ENCODE data around the gene NUBPL.
"Not testable (repeated sequence)": the region's sequence is repeated elsewhere in the genome, so short reads cannot be mapped to it uniquely, and the experiment has no call there.

The NUBPL gene

GRCh38 chr14:31825459-31825858, 264.3 kb downstream of the NUBPL start:
- no peak for DNase-seq

- no peak for DNase-seq
Observed at GRCh38 chr14:31827325-31827724, 266.1 kb downstream of the NUBPL start.

GRCh38 chr14:31828946-31829868, 268.0 kb downstream of the NUBPL start:
- DNase-seq, result no peak

- DNase-seq, result peak; percentile 55
Observed at GRCh38 chr14:31834616-31835015, 273.4 kb downstream of the NUBPL start.

- DNase-seq, result no peak
Observed at GRCh38 chr14:31835049-31835448, 273.8 kb downstream of the NUBPL start.

- no peak for DNase-seq
Observed at GRCh38 chr14:31837031-31837430, 275.8 kb downstream of the NUBPL start.

- no peak for DNase-seq
Observed at GRCh38 chr14:31842899-31843298, 281.7 kb downstream of the NUBPL start.

- no peak for DNase-seq
Observed at GRCh38 chr14:31843361-31844091, 282.3 kb downstream of the NUBPL start.

- no peak for DNase-seq
Observed at GRCh38 chr14:31854508-31855075, 293.4 kb downstream of the NUBPL start.

GRCh38 chr14:31855262-31855661, 294.1 kb downstream of the NUBPL start:
- no peak for DNase-seq

- not testable (repeated sequence) for DNase-seq
Observed at GRCh38 chr14:31856003-31856402, 294.8 kb downstream of the NUBPL start.

- DNase-seq, result no peak
Observed at GRCh38 chr14:31858868-31859267, 297.7 kb downstream of the NUBPL start.

GRCh38 chr14:31864937-31865855, 304.0 kb downstream of the NUBPL start:
- no peak for DNase-seq

GRCh38 chr14:31867570-31867969, 306.4 kb downstream of the NUBPL start:
- DNase-seq, result no peak

- DNase-seq, result not testable (repeated sequence)
Observed at GRCh38 chr14:31868096-31868495, 306.9 kb downstream of the NUBPL start.

- no peak for DNase-seq
Observed at GRCh38 chr14:31876741-31877140, 315.5 kb downstream of the NUBPL start.

- DNase-seq, result no peak
Observed at GRCh38 chr14:31877255-31877798, 316.1 kb downstream of the NUBPL start.

GRCh38 chr14:31879661-31880348, 318.6 kb downstream of the NUBPL start:
- DNase-seq, result no peak

GRCh38 chr14:31880935-31881334, 319.7 kb downstream of the NUBPL start:
- no peak for DNase-seq

GRCh38 chr14:31881531-31882310, 320.5 kb downstream of the NUBPL start:
- DNase-seq, result no peak

GRCh38 chr14:31884238-31884637, 323.0 kb downstream of the NUBPL start:
- DNase-seq, result no peak

All from COR-L47 (cell line).